Measurements from ENCODE around the gene TMEM38A. TPM values are rescaled to one million over a fixed set of nuclear protein-coding genes. Genes with fewer than 3 reads are reported as not detected.

TMEM38A gene
- total RNA-seq, 1 donor from 2014 or later: 0.36 TPM

GRCh38 chr19:16678498-16678897, 17.6 kb downstream of the TMEM38A start:
- H3K4me2 ChIP-seq: no peak overlapping the region
- no peak for DNase-seq (ENCODE audit: low spot score)
- H3K36me3 Mint-ChIP-seq: peaks cover 6% of the 10 kb centered on the region
- TF ChIP-seq CTCF (IDR thresholded peaks at IDR 0.05) (no peak), EZH2 (IDR thresholded peaks at IDR 0.05) (no peak), EZH2phosphoT487 (IDR thresholded peaks at IDR 0.05) (no peak)
- H3K36me3 ChIP-seq: no peaks in the 10 kb centered on the region
- no peak overlapping the region for H3K4me3 ChIP-seq
- peaks cover 2% of the 10 kb centered on the region for H3K9me3 Mint-ChIP-seq
- H3K27ac ChIP-seq: no peak overlapping the region
- no peak overlapping the region for H3K9ac ChIP-seq
- H3K27me3 ChIP-seq: no peaks in the 10 kb centered on the region
- H4K20me1 ChIP-seq (ENCODE audit: low read depth): no peaks in the 10 kb centered on the region
- H3K4me3 Mint-ChIP-seq: no peak overlapping the region
- no peak overlapping the region for H2AFZ ChIP-seq (replicated peaks)
- H3K4me1 ChIP-seq: no peaks in the 10 kb centered on the region
- no peaks in the 10 kb centered on the region for H3K27me3 Mint-ChIP-seq (ENCODE audit: insufficient read depth, low read depth)
- H3F3A ChIP-seq (ENCODE audit: low read depth): no peaks in the 10 kb centered on the region
- no peaks in the 10 kb centered on the region for H3K4me1 Mint-ChIP-seq
- no peak overlapping the region for H3K27ac Mint-ChIP-seq
- H3K9me3 ChIP-seq (ENCODE audit: low read depth): no peaks in the 10 kb centered on the region
- no peaks in the 10 kb centered on the region for H3K79me2 ChIP-seq (ENCODE audit: low read depth)

- no peak overlapping the region for H2AFZ ChIP-seq (replicated peaks)
- Mint-ChIP-seq H3K4me3 (no peak overlapping the region), H3K27me3 (ENCODE audit: insufficient read depth, low read depth) (peaks cover 3% of the 10 kb centered on the region), H3K36me3 (peaks cover 6% of the 10 kb centered on the region), H3K9me3 (peaks cover 2% of the 10 kb centered on the region), H3K27ac (no peak overlapping the region), H3K4me1 (no peaks in the 10 kb centered on the region)
- TF ChIP-seq EZH2 (IDR thresholded peaks at IDR 0.05): no peak
- H3F3A ChIP-seq (ENCODE audit: low read depth): no peaks in the 10 kb centered on the region
- H3K4me3 ChIP-seq: no peak overlapping the region
- no peak overlapping the region for H3K27ac ChIP-seq
- H3K9me3 ChIP-seq (ENCODE audit: low read depth): no peaks in the 10 kb centered on the region
- no peak for DNase-seq (ENCODE audit: low spot score)
- no peak overlapping the region for H3K4me2 ChIP-seq
- no peak overlapping the region for H3K9ac ChIP-seq
- no peaks in the 10 kb centered on the region for H3K4me1 ChIP-seq
- no peaks in the 10 kb centered on the region for H3K36me3 ChIP-seq
- H3K79me2 ChIP-seq (ENCODE audit: low read depth): no peaks in the 10 kb centered on the region
- no peaks in the 10 kb centered on the region for H3K27me3 ChIP-seq
- no peaks in the 10 kb centered on the region for H4K20me1 ChIP-seq (ENCODE audit: low read depth)
Measured at GRCh38 chr19:16679811-16680210, 18.9 kb downstream of the TMEM38A start.

GRCh38 chr19:16682539-16682938, 21.6 kb downstream of the TMEM38A start:
- no peaks in the 10 kb centered on the region for H3K4me1 Mint-ChIP-seq
- H3K4me1 ChIP-seq: no peaks in the 10 kb centered on the region

More at GRCh38 chr19:16682539-16682938, 21.6 kb downstream of the TMEM38A start:
- H3K27ac Mint-ChIP-seq: no peak overlapping the region
- no peak overlapping the region for H3K4me2 ChIP-seq
- no peak for DNase-seq (ENCODE audit: low spot score)
- no peaks in the 10 kb centered on the region for H3K79me2 ChIP-seq (ENCODE audit: low read depth)
- peaks cover 6% of the 10 kb centered on the region for H3K36me3 Mint-ChIP-seq
- no peaks in the 10 kb centered on the region for H3K27me3 ChIP-seq
- no peak overlapping the region for H3K27ac ChIP-seq
- no peak overlapping the region for H3K9ac ChIP-seq
- no peaks in the 10 kb centered on the region for H3K9me3 ChIP-seq (ENCODE audit: low read depth)
- no peaks in the 10 kb centered on the region for H3F3A ChIP-seq (ENCODE audit: low read depth)
- H3K36me3 ChIP-seq: no peaks in the 10 kb centered on the region
- H3K27me3 Mint-ChIP-seq (ENCODE audit: insufficient read depth, low read depth): peaks cover 3% of the 10 kb centered on the region
- peaks cover 2% of the 10 kb centered on the region for H3K9me3 Mint-ChIP-seq
- no peak overlapping the region for H3K4me3 ChIP-seq
- no peak overlapping the region for H2AFZ ChIP-seq (replicated peaks)
- no peaks in the 10 kb centered on the region for H4K20me1 ChIP-seq (ENCODE audit: low read depth)
- TF ChIP-seq EZH2 (IDR thresholded peaks at IDR 0.05) (no peak), CTCF (IDR thresholded peaks at IDR 0.05) (no peak), EZH2phosphoT487 (IDR thresholded peaks at IDR 0.05) (no peak)
- no peak overlapping the region for H3K4me3 Mint-ChIP-seq
